Measurements from ENCODE around the gene PNPLA5. TPM values are rescaled to one million over a fixed set of nuclear protein-coding genes. Genes with fewer than 3 reads are reported as not detected.

PNPLA5 gene
- total RNA-seq, 4 donors from 2014 or later, result not detected

DNA sequence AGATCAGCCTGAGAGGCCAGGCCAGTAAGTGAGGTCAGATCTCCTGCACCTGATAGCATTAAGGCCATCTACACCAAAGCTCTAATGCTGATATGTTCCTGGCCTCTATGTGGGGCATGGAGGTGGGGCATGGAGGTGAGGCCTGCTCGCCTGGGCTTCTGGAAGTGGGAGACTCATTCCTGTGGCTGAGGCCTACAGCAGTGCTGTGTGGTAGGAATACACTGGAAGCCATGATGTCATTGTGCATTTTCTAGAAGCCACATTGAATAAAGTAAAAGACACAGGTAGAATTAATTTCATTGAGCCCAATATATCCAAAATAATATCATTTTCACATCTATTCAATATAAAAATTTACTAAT, 34.5 kb upstream of the PNPLA5 start:
- Histone ChIP-seq H3K36me3 (no peaks in the 10 kb centered on the region), H3K9me3 (no peaks in the 10 kb centered on the region), H3K27ac (no peak overlapping the region), H3K4me1 (no peaks in the 10 kb centered on the region), H3K4me3 (no peak overlapping the region), H3K27me3 (no peaks in the 10 kb centered on the region)
- no peak for DNase-seq
- TF ChIP-seq POLR2A (IDR thresholded peaks at IDR 0.05) (no peak), CTCF (IDR thresholded peaks at IDR 0.05) (no peak)
- intact Hi-C loops (cut with DNase I; ENCODE audit: low total_unique reads), result no loop called here

GRCh38 chr22:43925433-43926348, 33.9 kb upstream of the PNPLA5 start:
- Histone ChIP-seq H3K9me3 (no peaks in the 10 kb centered on the region), H3K4me1 (no peaks in the 10 kb centered on the region), H3K27ac (no peak overlapping the region), H3K27me3 (no peaks in the 10 kb centered on the region), H3K36me3 (no peaks in the 10 kb centered on the region), H3K4me3 (no peak overlapping the region)
- DNase-seq, result no peak
- intact Hi-C loops (cut with DNase I; ENCODE audit: low total_unique reads), result no loop called here
- TF ChIP-seq POLR2A (IDR thresholded peaks at IDR 0.05) (no peak), CTCF (IDR thresholded peaks at IDR 0.05) (no peak)

DNA sequence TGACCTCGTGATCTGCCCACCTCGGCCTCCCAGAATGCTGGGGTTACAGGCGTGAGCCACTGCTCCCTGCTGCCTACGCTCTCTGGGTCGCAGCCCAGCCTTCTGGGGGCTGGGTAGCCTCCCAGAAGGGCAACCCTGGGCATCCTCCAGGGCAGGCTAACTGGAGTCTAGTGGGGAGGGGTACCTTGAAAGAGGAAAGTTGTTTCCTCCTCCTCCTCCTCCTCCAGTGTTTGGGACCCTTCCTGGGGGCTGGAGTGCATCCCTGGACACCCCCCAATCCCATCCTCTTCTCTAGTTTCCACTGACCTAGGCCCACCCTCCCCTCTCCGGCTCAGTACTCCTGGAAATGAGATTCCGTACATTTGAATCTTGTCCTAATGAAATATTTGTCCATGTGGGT, 33.1 kb upstream of the PNPLA5 start:
- intact Hi-C loops (cut with DNase I; ENCODE audit: low total_unique reads), result no loop called here
- DNase-seq, result no peak

DNA sequence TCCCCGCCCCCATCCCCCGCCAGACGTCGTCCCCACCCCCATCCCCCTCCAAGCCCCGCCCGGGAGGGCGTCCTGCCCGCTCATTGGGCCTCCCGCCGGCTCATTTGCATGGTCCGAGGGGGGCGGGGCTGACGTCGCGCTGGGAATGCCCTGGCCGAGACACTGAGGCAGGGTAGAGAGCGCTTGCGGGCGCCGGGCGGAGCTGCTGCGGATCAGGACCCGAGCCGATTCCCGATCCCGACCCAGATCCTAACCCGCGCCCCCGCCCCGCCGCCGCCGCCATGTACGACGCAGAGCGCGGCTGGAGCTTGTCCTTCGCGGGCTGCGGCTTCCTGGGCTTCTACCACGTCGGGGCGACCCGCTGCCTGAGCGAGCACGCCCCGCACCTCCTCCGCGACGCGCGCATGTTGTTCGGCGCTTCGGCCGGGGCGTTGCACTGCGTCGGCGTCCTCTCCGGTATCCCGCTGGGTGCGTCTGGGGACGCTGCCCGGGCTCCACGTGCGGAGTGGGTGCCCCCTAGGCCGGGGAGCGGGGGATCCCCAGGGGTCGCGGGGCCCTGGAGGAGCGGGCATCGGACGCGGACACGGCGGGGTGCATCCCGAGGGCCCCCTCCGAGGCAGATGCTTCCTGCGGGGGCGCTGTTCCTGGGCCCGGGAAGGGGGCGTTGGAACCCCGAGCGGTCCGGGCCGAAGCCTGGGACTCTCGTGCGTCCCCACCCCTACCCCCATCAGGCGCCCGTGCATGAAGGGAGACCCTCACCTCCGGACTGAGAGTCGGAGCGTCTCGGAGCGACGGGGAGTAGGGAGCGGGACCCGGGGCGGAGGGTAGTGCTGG, 32.0 kb upstream of the PNPLA5 start, which contains the start of gene PNPLA3:
TSS of gene PNPLA3 (plus strand) at position 175 of the 834 bp plus-strand sequence. CDS start at position 282, 107 bp downstream.
- Histone ChIP-seq H3K27ac (no peak within 1 kb of the TSS), H3K36me3 (no peaks in the 10 kb centered on the region), H3K9me3 (no peaks in the 10 kb centered on the region), H3K27me3 (no peaks in the 10 kb centered on the region), H3K4me3 (peak within 1 kb of the TSS; percentile 35 to 43), H3K4me1 (no peaks in the 10 kb centered on the region)
- TF ChIP-seq CTCF (IDR thresholded peaks at IDR 0.05) (no peak), POLR2A (IDR thresholded peaks at IDR 0.05) (peak; percentile 36 to 75)
- peak; percentile 80 to 86 for DNase-seq
- intact Hi-C loops (cut with DNase I; ENCODE audit: low total_unique reads), result no loop called here

More for the DNA sequence above, 33.1 kb upstream of the PNPLA5 start:
- Histone ChIP-seq H3K27me3 (no peaks in the 10 kb centered on the region), H3K4me1 (no peaks in the 10 kb centered on the region), H3K36me3 (no peaks in the 10 kb centered on the region), H3K9me3 (no peaks in the 10 kb centered on the region), H3K27ac (no peak overlapping the region), H3K4me3 (no peak overlapping the region)
- TF ChIP-seq CTCF (IDR thresholded peaks at IDR 0.05) (no peak), POLR2A (IDR thresholded peaks at IDR 0.05) (no peak)

DNA sequence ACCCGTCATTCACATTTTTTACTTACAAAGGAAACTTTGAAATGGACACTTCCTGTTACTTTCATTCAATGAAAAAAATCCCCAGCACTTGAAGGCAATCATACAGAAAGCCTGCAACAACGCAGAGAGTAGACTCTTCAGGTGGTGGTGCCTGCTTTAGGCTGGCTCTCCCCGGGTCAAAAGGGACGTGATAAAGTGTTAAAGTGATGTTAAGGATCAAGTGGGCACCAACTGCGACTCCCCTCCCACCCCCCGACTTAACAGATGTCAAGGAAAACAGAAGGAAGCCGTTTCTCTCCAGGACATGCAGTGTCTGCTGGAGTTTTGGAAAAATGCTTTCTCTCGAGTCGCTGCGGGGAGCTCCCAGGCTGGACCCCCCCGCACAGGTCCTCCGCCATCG, 31.4 kb upstream of the PNPLA5 start:
- intact Hi-C loops (cut with DNase I; ENCODE audit: low total_unique reads), result no loop called here

More for the DNA sequence above, 31.4 kb upstream of the PNPLA5 start:
- Histone ChIP-seq H3K36me3 (no peaks in the 10 kb centered on the region), H3K27ac (no peak overlapping the region), H3K9me3 (no peaks in the 10 kb centered on the region), H3K4me1 (no peaks in the 10 kb centered on the region), H3K4me3 (peak overlapping the region; percentile 35 to 43), H3K27me3 (no peaks in the 10 kb centered on the region)
- no peak for TF ChIP-seq CTCF (IDR thresholded peaks at IDR 0.05)
- no peak for TF ChIP-seq POLR2A (IDR thresholded peaks at IDR 0.05)
- no peak for DNase-seq
